Measurements from ENCODE around the gene PLA2G4D.

The PLA2G4D gene

DNA sequence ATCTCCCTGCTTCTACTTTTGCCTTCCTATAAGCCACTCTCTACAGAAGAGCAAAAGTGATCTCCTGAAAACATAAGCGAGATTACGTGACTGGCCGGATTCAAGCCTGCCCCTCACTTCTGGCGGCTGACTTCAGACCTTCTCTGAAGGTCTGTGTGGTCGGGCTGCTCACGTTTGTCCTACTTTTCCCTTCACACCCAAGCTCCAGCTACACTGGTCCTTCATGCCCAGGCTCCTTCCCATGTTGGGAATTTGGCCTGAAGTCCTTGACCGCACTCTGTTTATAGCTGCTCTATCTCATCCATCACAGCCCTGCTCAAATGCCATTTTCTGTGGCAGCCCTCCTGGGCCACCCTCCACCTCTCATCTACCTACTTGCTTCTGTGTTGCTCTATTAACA, 66.8 kb downstream of the PLA2G4D start:
- no peak for DNase-seq (ENCODE audit: low read depth in 3 of 3)

DNA sequence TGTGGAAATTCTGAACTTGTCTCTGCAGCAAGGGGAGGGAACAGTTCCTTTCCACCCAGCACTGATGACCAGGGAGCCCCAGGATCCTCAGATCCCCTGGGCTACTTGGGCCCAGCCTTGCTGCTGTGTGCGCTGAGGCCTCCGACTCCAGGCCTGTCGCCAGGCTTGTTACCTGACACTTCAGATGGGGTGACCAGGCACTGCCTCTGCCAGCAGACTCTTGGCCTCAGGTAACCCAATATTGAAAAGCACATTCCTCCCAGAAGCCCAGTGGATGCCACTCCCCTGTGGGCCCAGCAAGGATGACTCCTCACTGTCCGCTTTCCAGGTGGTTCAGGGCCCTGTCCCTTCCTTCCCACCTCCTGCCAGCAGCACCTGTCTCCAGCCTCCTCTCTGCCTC, 70.1 kb downstream of the PLA2G4D start:
- no peak for DNase-seq (ENCODE audit: low read depth in 3 of 3)

DNA sequence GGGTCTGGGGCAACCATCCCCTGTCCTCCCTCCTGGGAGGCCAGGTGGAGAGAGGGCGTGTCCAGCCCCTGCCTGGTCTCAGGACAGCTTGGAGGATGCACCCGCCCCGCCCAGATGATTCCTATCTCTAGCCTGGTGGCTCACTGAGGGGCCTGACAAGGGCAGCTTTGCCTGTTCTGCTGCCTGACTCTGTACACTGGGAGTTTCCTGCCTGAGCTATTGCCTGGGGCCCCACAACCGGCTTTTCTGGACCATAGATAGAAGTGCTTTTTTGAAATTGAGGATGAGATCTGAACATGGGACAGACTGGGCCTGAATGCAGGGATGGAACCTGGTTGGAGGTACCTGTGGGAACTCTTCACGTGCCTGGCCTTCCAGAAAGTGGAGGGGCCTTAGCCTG, 72.8 kb downstream of the PLA2G4D start:
- DNase-seq (ENCODE audit: low read depth in 3 of 3) = no peak

DNA sequence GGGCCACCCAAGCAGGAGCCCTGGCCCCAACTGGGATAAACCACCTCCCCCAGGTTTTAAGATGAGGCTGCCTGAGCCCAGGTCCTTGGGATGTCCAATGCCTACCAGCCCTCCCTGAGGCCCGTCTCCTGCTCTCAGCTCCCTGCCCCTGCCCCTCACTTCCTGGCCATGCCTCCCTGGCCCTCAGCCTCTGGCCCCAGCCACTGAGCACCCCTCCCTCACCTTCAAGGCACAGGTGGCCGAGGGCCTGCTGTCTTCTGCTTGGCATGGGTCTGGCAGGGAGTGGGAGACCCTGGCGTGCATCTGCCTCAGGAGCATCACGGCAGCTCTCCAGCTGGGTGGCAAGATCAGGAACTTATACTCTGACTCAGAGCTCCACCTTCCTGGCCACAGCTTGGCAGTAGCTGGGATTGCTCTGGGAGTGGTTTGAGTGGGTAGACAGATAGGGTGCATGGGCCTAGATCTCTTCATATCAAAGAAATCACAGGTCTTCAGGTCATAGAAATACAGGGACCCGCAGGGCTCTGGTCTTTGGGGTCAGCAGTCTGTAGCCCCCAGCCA, 73.6 kb downstream of the PLA2G4D start, which contains the start of gene PLA2G4E:
TSS of gene PLA2G4E (minus strand) at position 330 of the 561 bp plus-strand sequence. CDS start at position 318, 12 bp downstream.
- no peak for DNase-seq (ENCODE audit: low read depth in 3 of 3)

DNA sequence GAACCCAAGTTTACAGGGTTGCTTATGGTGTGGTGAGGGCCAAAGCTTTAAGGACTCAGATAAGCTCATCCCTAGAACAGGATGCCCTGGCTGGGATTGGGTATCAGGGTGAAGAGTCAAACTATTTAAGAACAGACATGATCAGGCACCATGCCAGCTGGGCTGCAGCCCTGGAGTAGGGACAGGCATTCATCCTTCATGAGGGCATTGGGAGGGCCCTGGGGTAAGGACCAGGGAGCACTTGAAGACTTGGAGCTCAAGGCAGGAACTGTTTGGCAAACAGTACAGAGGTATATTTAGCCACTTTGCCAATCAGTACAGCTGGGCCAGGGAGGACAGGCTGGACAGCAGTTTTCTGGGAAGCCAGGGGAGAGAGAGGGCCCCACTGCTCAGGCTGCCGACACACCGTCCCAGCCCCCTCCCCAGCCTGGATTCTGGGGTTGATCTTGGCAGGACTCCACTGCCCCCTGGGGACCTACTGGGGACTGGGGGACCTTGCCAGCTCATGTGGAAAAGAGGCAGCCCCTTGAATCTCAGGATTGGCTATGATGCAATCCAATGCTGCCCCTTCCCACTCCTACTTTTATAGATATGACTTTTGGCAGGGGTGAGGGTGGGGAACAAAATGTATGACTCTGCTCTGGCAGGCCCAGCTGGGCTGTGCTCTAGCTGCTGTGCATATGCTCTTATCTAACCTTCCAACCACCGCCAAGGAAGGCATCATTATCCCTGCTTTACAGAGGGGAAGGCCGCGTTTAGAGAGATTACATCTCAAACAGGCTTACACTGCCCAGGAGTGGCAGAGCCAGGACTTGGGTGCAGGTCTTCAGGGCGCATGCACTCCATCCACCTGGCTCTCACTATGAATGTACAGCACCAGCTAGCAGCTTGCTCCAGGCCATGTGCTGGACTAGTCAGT, 75.8 kb downstream of the PLA2G4D start:
- no peak for DNase-seq (ENCODE audit: low read depth in 3 of 3)

Measured in stimulated activated CD4-positive, alpha-beta T cell treated with anti-CD3 and anti-CD28 coated beads, TNF-alpha, amount 100 ng/mL, for 4 hours (primary cell).